Endothelial cell of umbilical vein (primary cell): ENCODE measurements around the gene NFATC2. TPM values are rescaled to one million over a fixed set of nuclear protein-coding genes. Genes with fewer than 3 reads are reported as not detected.

Source experiments
- BruUV-seq: library from RNA; stranded (reverse); fragments of 400-500 nt; replicated peaks from 2 replicates; lab custom pipeline; 2021; lab: Mats Ljungman, UMichigan
- CTCF ChIA-PET: fragments of 300-600, 350-600 bp; sonication (Branson Sonifier 250); formaldehyde crosslinking; loops from one replicate; lab custom pipeline; 2021; ENCODE audit warnings: antibody characterized with exemption, inconsistent platforms; lab: Charles Lee
- POLR2A ChIA-PET: fragments of 300-600, 350-600 bp; sonication (Branson Sonifier 250); formaldehyde crosslinking; loops from one replicate; lab custom pipeline; 2021; ENCODE audit warnings: antibody characterized with exemption, inconsistent platforms; lab: Charles Lee
- DNase-seq: peaks from one replicate; pipeline ENCODE4 v3.0.0-alpha.2; 2011; ENCODE audit warnings: low read depth, low spot score
- FAIRE-seq: peaks from 2 replicates; lab custom pipeline; 2011; peaks lifted over from hg19 to GRCh38; lab: Jason Lieb, UNC
- H2AFZ ChIP-seq: 2 replicates; pipeline ENCODE4 v1.6.0; 2012; ENCODE audit warnings: low read depth, low read length, control low read depth, inconsistent platforms
- H3K27ac ChIP-seq: 2 replicates; pipeline ENCODE4 v1.5.1; 2011; ENCODE audit warnings: low read depth, mild to moderate bottlenecking, control low read depth, low read length, moderate library complexity; ENCODE audit not compliant: insufficient read depth
- H3K27me3 ChIP-seq, 2 experiments: 2 replicates each; pipeline versions ENCODE4 v1.6.0 to v1.6.1; 2011; ENCODE audit warnings: low read length in 2 of 2, mixed read lengths in 1 of 2; ENCODE audit not compliant: control insufficient read depth in 2 of 2, insufficient read depth in 2 of 2
- H3K36me3 ChIP-seq, 2 experiments: 2 replicates in 1 of 2; 3 replicates in 1 of 2; pipeline ENCODE4 v1.5.1; 2011; ENCODE audit warnings: low read length in 2 of 2, mild to moderate bottlenecking in 1 of 2, moderate library complexity in 1 of 2; ENCODE audit not compliant: control insufficient read depth in 2 of 2, insufficient read depth in 2 of 2; ENCODE audit errors: extremely low read depth in 1 of 2
- H3K4me1 ChIP-seq: 3 replicates; pipeline ENCODE4 v1.5.1; 2011; ENCODE audit warnings: mild to moderate bottlenecking, low read length; ENCODE audit not compliant: control insufficient read depth, insufficient read depth; ENCODE audit errors: extremely low read depth
- H3K4me2 ChIP-seq: 2 replicates; pipeline ENCODE4 v1.6.1; 2011; ENCODE audit warnings: low read length, control low read depth, mixed read lengths; ENCODE audit not compliant: insufficient read depth
- H3K4me3 ChIP-seq, 3 experiments: fragments of 200-600 bp in 1 of 3; sonication (generic), shearing (Covaris generic) in 1 of 3; replicated peaks in 1 of 3; 2 replicates each; pipeline ENCODE4 v1.5.1; 2011 to 2016; ENCODE audit warnings: control low read depth in 3 of 3, low read length in 3 of 3, mild to moderate bottlenecking in 2 of 3, inconsistent platforms in 1 of 3, low read depth in 1 of 3, moderate library complexity in 1 of 3; ENCODE audit not compliant: insufficient read depth in 1 of 3
- H3K79me2 ChIP-seq: 2 replicates; pipeline ENCODE4 v1.6.0; 2012; ENCODE audit warnings: low read length, inconsistent platforms; ENCODE audit not compliant: control insufficient read depth, insufficient read depth
- H3K9ac ChIP-seq: replicated peaks from 2 replicates; pipeline ENCODE3; 2011; ENCODE audit warnings: low read length, control low read depth; ENCODE audit not compliant: insufficient read depth; ENCODE audit errors: extremely low read depth
- H3K9me1 ChIP-seq: replicated peaks from 3 replicates; pipeline ENCODE4 v1.6.0; 2011; ENCODE audit warnings: mild to moderate bottlenecking, low read length; ENCODE audit not compliant: control insufficient read depth, insufficient read depth; ENCODE audit errors: extremely low read depth
- H3K9me3 ChIP-seq: replicated peaks from 2 replicates; pipeline ENCODE4 v1.5.1; 2012; ENCODE audit warnings: low read length, inconsistent platforms; ENCODE audit not compliant: control insufficient read depth, insufficient read depth
- H4K20me1 ChIP-seq: replicated peaks from 2 replicates; pipeline ENCODE3; 2011; ENCODE audit warnings: mild to moderate bottlenecking, low read length; ENCODE audit not compliant: control insufficient read depth, insufficient read depth; ENCODE audit errors: extremely low read depth
- CTCF ChIP-seq, 2 donors: IDR thresholded peaks; 1 replicate in 1 of 2; 2 replicates in 1 of 2; pipeline ENCODE4 v1.5.1; 2011; ENCODE audit warnings: low read length in 2 of 2, mild to moderate bottlenecking in 2 of 2, moderate library complexity in 2 of 2, control low read depth in 1 of 2, inconsistent platforms in 1 of 2, low read depth in 1 of 2; ENCODE audit not compliant: insufficient read depth in 1 of 2; ENCODE audit errors: extremely low read depth in 1 of 2
- EZH2 ChIP-seq: IDR thresholded peaks from 2 replicates; pipeline ENCODE4 v1.6.1; 2012; ENCODE audit warnings: borderline replicate concordance, low read depth, mild to moderate bottlenecking, moderate library complexity, low read length, inconsistent platforms; ENCODE audit not compliant: severe bottlenecking
- FOS ChIP-seq: IDR thresholded peaks from 2 replicates; pipeline ENCODE4 v1.6.1; 2011; ENCODE audit warnings: mild to moderate bottlenecking, low read length, moderate library complexity, borderline replicate concordance; ENCODE audit not compliant: insufficient read depth
- GATA2 ChIP-seq: IDR thresholded peaks from 2 replicates; pipeline ENCODE4 v1.7.0; 2011; ENCODE audit warnings: low read depth, mild to moderate bottlenecking, moderate library complexity, mixed read lengths, low read length; ENCODE audit not compliant: insufficient read length, insufficient read depth
- JUN ChIP-seq: IDR thresholded peaks from 2 replicates; pipeline ENCODE4 v1.6.1; 2011; ENCODE audit warnings: borderline replicate concordance, low read depth; ENCODE audit not compliant: insufficient read length, insufficient read depth
- MAX ChIP-seq: IDR thresholded peaks from 2 replicates; pipeline ENCODE4 v1.6.1; 2011; ENCODE audit not compliant: insufficient read depth, insufficient read length
- MYC ChIP-seq: IDR thresholded peaks from one replicate; pipeline ENCODE4 v1.6.1; 2011; ENCODE audit warnings: mild to moderate bottlenecking, low read depth, low read length
- POLR2A ChIP-seq: IDR thresholded peaks from 2 replicates; pipeline ENCODE4 v1.6.1; 2012; ENCODE audit warnings: low read depth, mild to moderate bottlenecking, control low read depth, low read length
- POLR2AphosphoS5 ChIP-seq: IDR thresholded peaks from 2 replicates; pipeline ENCODE4 v1.6.1; 2012; ENCODE audit warnings: low read depth, mild to moderate bottlenecking, control low read depth, low read length, moderate library complexity; ENCODE audit not compliant: insufficient read depth
- dilution Hi-C: fragments of 300-500 bp; cut with MboI; formaldehyde crosslinking; loops from one replicate; pipeline ENCODE4 v1.15.0; 2019; ENCODE audit warnings: low sequenced_read_pairs; ENCODE audit not compliant: extremely low pct_ligation_motif_present
- intact Hi-C: fragments of 100-400 bp; cut with micrococcal nuclease; formaldehyde crosslinking; loops from one replicate; pipeline ENCODE4 v1.10.0; 2022
- polyA plus RNA-seq, 4 experiments: library from polyadenylated mRNA; depleted of rRNA in 3 of 4; stranded (reverse) in 3 of 4; unstranded in 1 of 4; fragments of >200 nt; gene quantifications; 2 replicates each; pipeline versions ENCODE4 v1.2.1 to v1.2.3, GENCODE V29; 2011 to 2012; ENCODE audit warnings: missing spikeins in 1 of 4
- total RNA-seq: library from RNA; stranded (reverse); gene quantifications from 2 replicates; pipeline ENCODE4 v1.2.3, GENCODE V29; 2021

The NFATC2 gene
- total and polyA plus RNA-seq, 2 donors (not counting 3 experiments of a cell fraction or from before 2014, with no cell fraction given) = 3.1 to 13.0 TPM

GRCh38 chr20:51423290-51423667, 119.2 kb downstream of the NFATC2 start:
- Histone ChIP-seq H3K4me2 (no peak overlapping the region), H3K4me1 (peaks cover 14% of the 10 kb centered on the region), H3K27me3 (no peaks in the 10 kb centered on the region), H3K9me1 (no peaks in the 10 kb centered on the region), H3K27ac (no peak overlapping the region), H3K79me2 (no peaks in the 10 kb centered on the region), H3K36me3 (peaks cover 0 to 1% of the 10 kb centered on the region in 2 experiments), H4K20me1 (no peaks in the 10 kb centered on the region), H3K9ac (no peak overlapping the region), H3K9me3 (no peaks in the 10 kb centered on the region), H2AFZ (no peak overlapping the region), H3K4me3 (no peak overlapping the region)
- dilution Hi-C loops = loop anchor here (25.0 kb wide), 1 partner anchor 164 kb away; no protein-coding TSS in a partner anchor
- BruUV-seq = no TSS peak
- ChIA-PET POLR2A (no interaction called here), CTCF (interaction anchor here (0.7 to 0.9 kb wide), 4 partner anchors 13 to 436 kb away, joined by 3 to 5 read pairs (median 3); no protein-coding TSS in a partner anchor)
- DNase-seq = no peak
- intact Hi-C loops = no loop called here
- no peak for FAIRE-seq
- no peak for TF ChIP-seq JUN
- TF ChIP-seq POLR2A = no peak
- TF ChIP-seq MYC = no peak
- no peak for TF ChIP-seq GATA2
- no peak for TF ChIP-seq MAX
- no peak for TF ChIP-seq FOS
- no peak for TF ChIP-seq CTCF (IDR thresholded peaks at IDR 0.05; ENCODE audit: extremely low read depth in 1 of 2, insufficient read depth in 1 of 2, low read depth in 1 of 2, low read length in 2 of 2)
- no peak for TF ChIP-seq POLR2AphosphoS5
- TF ChIP-seq EZH2 = no peak
